Neuronal stem cell (in vitro differentiated cells): ENCODE data around the gene NCOR2.
A peak's percentile ranks its signal among the peaks of the same experiment; 100 is the strongest.

Source experiments
- DNase-seq: peaks from one replicate; pipeline ENCODE4 v3.0.0-alpha.2; 2013; ENCODE audit warnings: low spot score
- H2AFZ ChIP-seq: one replicate; pipeline ENCODE4 v1.6.1; 2013; ENCODE audit warnings: mild to moderate bottlenecking, low read length, inconsistent platforms
- H2AK5ac ChIP-seq: 2 replicates; pipeline ENCODE4 v1.6.1; 2013; ENCODE audit warnings: low read depth, mild to moderate bottlenecking, inconsistent platforms, low read length, moderate library complexity, mixed read lengths
- H2BK120ac ChIP-seq: 2 replicates; pipeline ENCODE4 v1.6.1; 2013; ENCODE audit warnings: low read depth, mild to moderate bottlenecking, inconsistent platforms, low read length, moderate library complexity, mixed read lengths
- H2BK12ac ChIP-seq: one replicate; pipeline ENCODE4 v1.6.1; 2013; ENCODE audit warnings: low read length, inconsistent platforms
- H2BK15ac ChIP-seq: 2 replicates; pipeline ENCODE4 v1.6.1; 2013; ENCODE audit warnings: mild to moderate bottlenecking, low read length, inconsistent platforms, mixed read lengths
- H2BK5ac ChIP-seq: one replicate; pipeline ENCODE4 v1.6.1; 2013; ENCODE audit warnings: inconsistent platforms, mild to moderate bottlenecking, low read length, moderate library complexity
- H3K14ac ChIP-seq: one replicate; pipeline ENCODE4 v1.6.1; 2013; ENCODE audit warnings: low read length, inconsistent platforms
- H3K18ac ChIP-seq: 2 replicates; pipeline ENCODE4 v1.6.1; 2013; ENCODE audit warnings: low read length, inconsistent platforms
- H3K23ac ChIP-seq: 2 replicates; pipeline ENCODE4 v1.6.1; 2013; ENCODE audit warnings: low read depth, mild to moderate bottlenecking, mixed read lengths, low read length, inconsistent platforms; ENCODE audit not compliant: poor library complexity
- H3K27ac ChIP-seq: replicated peaks from 3 replicates; pipeline ENCODE4 v1.5.1; 2013; ENCODE audit warnings: low read length, inconsistent platforms
- H3K27me3 ChIP-seq, 3 experiments: 2 replicates each; pipeline ENCODE4 v1.6.1; 2013; ENCODE audit warnings: low read length in 3 of 3, mild to moderate bottlenecking in 2 of 3, inconsistent platforms in 1 of 3, low read depth in 1 of 3, mixed read lengths in 1 of 3, moderate library complexity in 1 of 3; ENCODE audit not compliant: control insufficient read depth in 3 of 3, insufficient read depth in 3 of 3
- H3K36me3 ChIP-seq, 2 donors: replicated peaks in 1 of 2; 2 replicates each; pipeline ENCODE4 v1.6.1; 2013; ENCODE audit warnings: low read length in 2 of 2; ENCODE audit not compliant: control insufficient read depth in 2 of 2, insufficient read depth in 2 of 2
- H3K4ac ChIP-seq: 2 replicates; pipeline ENCODE4 v1.6.1; 2013; ENCODE audit warnings: inconsistent platforms, mild to moderate bottlenecking, low read length, moderate library complexity
- H3K4me1 ChIP-seq, 2 donors: 1 replicate in 1 of 2; 2 replicates in 1 of 2; pipeline ENCODE4 v1.6.1; 2013; ENCODE audit warnings: low read length in 2 of 2, low read depth in 1 of 2; ENCODE audit not compliant: control insufficient read depth in 2 of 2, insufficient read depth in 1 of 2
- H3K4me2 ChIP-seq: one replicate; pipeline ENCODE4 v1.6.1; 2013; ENCODE audit warnings: mild to moderate bottlenecking, low read length, inconsistent platforms; ENCODE audit not compliant: insufficient read depth, poor library complexity, severe bottlenecking
- H3K4me3 ChIP-seq, 2 donors: 2 replicates each; pipeline ENCODE4 v1.5.1; 2013; ENCODE audit warnings: low read length in 2 of 2, mild to moderate bottlenecking in 2 of 2, inconsistent platforms in 1 of 2, moderate library complexity in 1 of 2
- H3K79me1 ChIP-seq: one replicate; pipeline ENCODE4 v1.6.1; 2013; ENCODE audit warnings: low read depth, mild to moderate bottlenecking, inconsistent platforms, low read length, moderate library complexity
- H3K9ac ChIP-seq: one replicate; pipeline ENCODE4 v1.6.1; 2013; ENCODE audit warnings: mild to moderate bottlenecking, low read depth, low read length, inconsistent platforms; ENCODE audit not compliant: poor library complexity
- H3K9me3 ChIP-seq, 2 donors: replicated peaks in 1 of 2; 2 replicates each; pipeline versions ENCODE3 to v1.6.1; 2013; ENCODE audit warnings: low read length in 2 of 2, mild to moderate bottlenecking in 2 of 2, inconsistent platforms in 1 of 2, low read depth in 1 of 2, mixed read lengths in 1 of 2, moderate library complexity in 1 of 2; ENCODE audit not compliant: control insufficient read depth in 2 of 2, insufficient read depth in 1 of 2
- H4K8ac ChIP-seq: one replicate; pipeline ENCODE4 v1.6.1; 2013; ENCODE audit warnings: low read depth, mild to moderate bottlenecking, inconsistent platforms, low read length, moderate library complexity
- H4K91ac ChIP-seq: one replicate; pipeline ENCODE4 v1.6.1; 2013; ENCODE audit warnings: low read length, low read depth, mild to moderate bottlenecking, inconsistent platforms; ENCODE audit not compliant: poor library complexity
- WGBS, 2 donors: extraction: QIAGEN DNeasy Blood & Tissue Kit; methylation state at CpG; one replicate each; pipeline ENCODE4 v1.1.7; 2013; ENCODE audit warnings: missing lambda C conversion rate in 2 of 2, mixed read lengths in 1 of 2; ENCODE audit not compliant: insufficient read length in 2 of 2, insufficient replicate concordance in 1 of 2; ENCODE audit errors: extremely low coverage in 2 of 2; 5-methylcytosine and 5-hydroxymethylcytosine counted together

The NCOR2 gene

GRCh38 chr12:124567673-124568373 is 411 bp upstream of the NCOR2 start:
- Histone ChIP-seq H4K8ac (no peak overlapping the region), H4K91ac (no peak overlapping the region), H3K18ac (peak overlapping the region; percentile 98), H3K79me1 (peaks cover 10% of the 10 kb centered on the region), H3K14ac (no peak overlapping the region), H3K9ac (peak overlapping the region; percentile 88), H3K27me3 (peaks cover 0 to 11% (median 0%) of the 10 kb centered on the region in 3 experiments), H3K4me3 (peak overlapping the region; percentile 74 to 92), H2BK5ac (peak overlapping the region; percentile 89), H3K27ac (peak overlapping the region; percentile 56), H3K23ac (peak overlapping the region; percentile 44), H3K4me1 (peaks cover 29 to 30% of the 10 kb centered on the region in 2 donors), H3K36me3 (no peaks in the 10 kb centered on the region), H2BK12ac (no peak overlapping the region), H2BK120ac (peak overlapping the region; percentile 76), H2AFZ (peak overlapping the region; percentile 100), H3K4ac (no peak overlapping the region), H2BK15ac (peak overlapping the region; percentile 97), H3K4me2 (peak overlapping the region; percentile 90), H2AK5ac (peak overlapping the region; percentile 48), H3K9me3 (no peaks in the 10 kb centered on the region)
- no CpG with 5 or more reads among the region's 50 CpGs for WGBS, 2 donors
- peak; percentile 72 for DNase-seq

- peak overlapping the region; percentile 93 for H2AK5ac ChIP-seq
- peak overlapping the region; percentile 97 for H3K18ac ChIP-seq
- DNase-seq, result peak; percentile 78
- no peak overlapping the region for H4K8ac ChIP-seq
- peak overlapping the region; percentile 17 for H2BK12ac ChIP-seq
- no CpG with 5 or more reads among the region's 56 CpGs for WGBS, 2 donors
- peak overlapping the region; percentile 92 for H3K4me3 ChIP-seq
- H3K4ac ChIP-seq, result peak overlapping the region; percentile 54
- H2BK5ac ChIP-seq, result peak overlapping the region; percentile 93
- peak overlapping the region; percentile 93 for H3K9ac ChIP-seq
- H3K79me1 ChIP-seq, result peaks cover 11% of the 10 kb centered on the region
- peak overlapping the region; percentile 91 for H2BK15ac ChIP-seq
- H3K27ac ChIP-seq, result peak overlapping the region; percentile 80
- H3K27me3 ChIP-seq, result peaks cover 0 to 11% (median 0%) of the 10 kb centered on the region in 3 experiments
- no peak overlapping the region for H4K91ac ChIP-seq
- no peaks in the 10 kb centered on the region for H3K9me3 ChIP-seq
- H3K23ac ChIP-seq, result peak overlapping the region; percentile 89
- peak overlapping the region; percentile 86 for H3K14ac ChIP-seq
- H3K36me3 ChIP-seq, result no peaks in the 10 kb centered on the region
- peak overlapping the region; percentile 89 for H2AFZ ChIP-seq
- H2BK120ac ChIP-seq, result peak overlapping the region; percentile 50
- H3K4me1 ChIP-seq, result peaks cover 30 to 33% of the 10 kb centered on the region in 2 donors
- peak overlapping the region; percentile 82 for H3K4me2 ChIP-seq
Measured at GRCh38 chr12:124566161-124566996, 1.0 kb downstream of the NCOR2 start.

GRCh38 chr12:124565656-124566160 is 1.7 kb downstream of the NCOR2 start:
- WGBS, 2 donors, result no CpG with 5 or more reads among the region's 14 CpGs
- H3K4ac ChIP-seq, result no peak overlapping the region
- H2AFZ ChIP-seq, result peak overlapping the region; percentile 89
- H3K79me1 ChIP-seq, result peaks cover 11% of the 10 kb centered on the region
- no peak overlapping the region for H2BK15ac ChIP-seq
- H3K4me1 ChIP-seq, result peaks cover 30 to 33% of the 10 kb centered on the region in 2 donors
- H3K9me3 ChIP-seq, result no peaks in the 10 kb centered on the region
- no peak overlapping the region for H3K14ac ChIP-seq
- H3K4me2 ChIP-seq, result peak overlapping the region; percentile 82
- peaks cover 0 to 8% (median 0%) of the 10 kb centered on the region in 3 experiments for H3K27me3 ChIP-seq
- peak overlapping the region; percentile 92 for H3K4me3 ChIP-seq
- no peak for DNase-seq
- H2BK12ac ChIP-seq, result no peak overlapping the region
- H4K91ac ChIP-seq, result no peak overlapping the region
- H2BK120ac ChIP-seq, result peak overlapping the region; percentile 35
- H3K27ac ChIP-seq, result no peak overlapping the region
- H3K23ac ChIP-seq, result no peak overlapping the region
- no peak overlapping the region for H4K8ac ChIP-seq
- no peaks in the 10 kb centered on the region for H3K36me3 ChIP-seq
- H2AK5ac ChIP-seq, result peak overlapping the region; percentile 93
- H2BK5ac ChIP-seq, result peak overlapping the region; percentile 93
- H3K9ac ChIP-seq, result no peak overlapping the region
- no peak overlapping the region for H3K18ac ChIP-seq
